Activated B cell treated with CpG ODN at 0.5 μM for 24 hours (primary cell): ENCODE results near the gene ENKD1. TPM values are rescaled to one million over a fixed set of nuclear protein-coding genes. Genes with fewer than 3 reads are reported as not detected.

Experiments used
- ATAC-seq: fragments of 200-7000 bp; cut with Tn5 transposase; one replicate; pipeline ENCODE4 v1.10.0; 2021; ENCODE audit warnings: low read depth, mild to moderate bottlenecking, moderate library complexity
- CTCF ChIA-PET: fragments of 350-600 bp; sonication (Branson Sonifier 250); formaldehyde crosslinking; loops from one replicate; lab custom pipeline; 2021; ENCODE audit warnings: antibody characterized with exemption; lab: Charles Lee
- POLR2A ChIA-PET: fragments of 350-600 bp; sonication (Branson Sonifier 250); formaldehyde crosslinking; loops from one replicate; lab custom pipeline; 2021; ENCODE audit warnings: antibody characterized with exemption; lab: Charles Lee
- DNase-seq: peaks from one replicate; pipeline ENCODE4 v3.0.0; 2022
- H3K27ac Mint-ChIP-seq: one replicate; pipeline ENCODE4 v1.8.0; 2020; ENCODE audit warnings: mixed read lengths
- H3K27me3 Mint-ChIP-seq: one replicate; pipeline ENCODE4 v1.8.0; 2021; ENCODE audit warnings: mixed read lengths
- H3K36me3 Mint-ChIP-seq: one replicate; pipeline ENCODE4 v1.8.0; 2021; ENCODE audit warnings: low read depth, mixed read lengths
- H3K4me1 Mint-ChIP-seq: one replicate; pipeline ENCODE4 v1.8.0; 2021; ENCODE audit warnings: mixed read lengths
- H3K4me3 Mint-ChIP-seq: one replicate; pipeline ENCODE4 v1.8.0; 2020; ENCODE audit warnings: mild to moderate bottlenecking, mixed read lengths
- H3K9me3 Mint-ChIP-seq: one replicate; pipeline ENCODE4 v1.8.0; 2020; ENCODE audit warnings: mixed read lengths
- intact Hi-C: fragments of 100-400 bp; cut with micrococcal nuclease; formaldehyde crosslinking; loops from one replicate; pipeline ENCODE4 v1.15.1; 2024
- total RNA-seq: library from RNA; stranded (reverse); gene quantifications from 2 replicates; pipeline ENCODE4 v1.2.3, GENCODE V29; 2022
- TF ChIP-seq, protein P1 (sequence below): fragments of 200-600 bp; IDR thresholded peaks from one replicate; pipeline ENCODE4 v1.8.0; 2022; ENCODE audit warnings: antibody characterized with exemption, mild to moderate bottlenecking

Gene ENKD1
- total RNA-seq, 1 donor from 2014 or later: 8.9 TPM

DNA sequence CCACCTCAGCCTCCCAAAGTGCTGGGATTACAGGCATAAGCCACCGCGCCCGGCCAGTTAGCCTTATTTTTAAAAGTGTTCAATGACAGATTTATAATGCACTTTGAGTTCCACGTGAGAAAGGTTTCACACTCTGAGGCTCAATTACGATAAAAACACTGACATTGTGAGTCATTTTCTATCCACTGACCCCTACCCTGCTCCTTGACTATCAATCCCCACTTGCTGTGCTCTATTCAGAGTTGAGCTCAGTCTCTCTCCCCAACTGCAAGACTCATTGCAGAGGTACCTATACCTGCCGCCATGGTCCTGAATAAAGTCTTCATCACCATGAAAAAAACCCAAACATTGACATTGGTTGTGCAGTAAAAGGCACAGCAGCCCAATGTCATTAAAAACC lies 44.1 kb upstream of the ENKD1 start:
- Mint-ChIP-seq H3K9me3 (no peaks in the 10 kb centered on the region), H3K27me3 (no peaks in the 10 kb centered on the region), H3K36me3 (peaks cover 5% of the 10 kb centered on the region), H3K27ac (no peak overlapping the region), H3K4me1 (peaks cover 3% of the 10 kb centered on the region), H3K4me3 (no peak overlapping the region)
- TF ChIP-seq, protein P1, sequence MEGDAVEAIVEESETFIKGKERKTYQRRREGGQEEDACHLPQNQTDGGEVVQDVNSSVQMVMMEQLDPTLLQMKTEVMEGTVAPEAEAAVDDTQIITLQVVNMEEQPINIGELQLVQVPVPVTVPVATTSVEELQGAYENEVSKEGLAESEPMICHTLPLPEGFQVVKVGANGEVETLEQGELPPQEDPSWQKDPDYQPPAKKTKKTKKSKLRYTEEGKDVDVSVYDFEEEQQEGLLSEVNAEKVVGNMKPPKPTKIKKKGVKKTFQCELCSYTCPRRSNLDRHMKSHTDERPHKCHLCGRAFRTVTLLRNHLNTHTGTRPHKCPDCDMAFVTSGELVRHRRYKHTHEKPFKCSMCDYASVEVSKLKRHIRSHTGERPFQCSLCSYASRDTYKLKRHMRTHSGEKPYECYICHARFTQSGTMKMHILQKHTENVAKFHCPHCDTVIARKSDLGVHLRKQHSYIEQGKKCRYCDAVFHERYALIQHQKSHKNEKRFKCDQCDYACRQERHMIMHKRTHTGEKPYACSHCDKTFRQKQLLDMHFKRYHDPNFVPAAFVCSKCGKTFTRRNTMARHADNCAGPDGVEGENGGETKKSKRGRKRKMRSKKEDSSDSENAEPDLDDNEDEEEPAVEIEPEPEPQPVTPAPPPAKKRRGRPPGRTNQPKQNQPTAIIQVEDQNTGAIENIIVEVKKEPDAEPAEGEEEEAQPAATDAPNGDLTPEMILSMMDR: no peak
- intact Hi-C loops: no loop called here
- POLR2A ChIA-PET: interaction anchor here (1.4 kb wide), 1 partner anchor 9 kb away, joined by 4 read pairs; the partner anchor contains the start of gene GFOD2
- no peak for DNase-seq
- CTCF ChIA-PET: no interaction called here
- no peak for ATAC-seq

GRCh38 chr16:67709050-67709449 lies 42.5 kb upstream of the ENKD1 start:
- Mint-ChIP-seq H3K4me3 (no peak overlapping the region), H3K4me1 (peaks cover 3% of the 10 kb centered on the region), H3K36me3 (peaks cover 5% of the 10 kb centered on the region), H3K27ac (no peak overlapping the region), H3K9me3 (no peaks in the 10 kb centered on the region), H3K27me3 (no peaks in the 10 kb centered on the region)
- TF ChIP-seq, protein P1: no peak
- CTCF ChIA-PET: no interaction called here
- ATAC-seq (no peak), DNase-seq (no peak)
- intact Hi-C loops: no loop called here
- POLR2A ChIA-PET: no interaction called here

DNA sequence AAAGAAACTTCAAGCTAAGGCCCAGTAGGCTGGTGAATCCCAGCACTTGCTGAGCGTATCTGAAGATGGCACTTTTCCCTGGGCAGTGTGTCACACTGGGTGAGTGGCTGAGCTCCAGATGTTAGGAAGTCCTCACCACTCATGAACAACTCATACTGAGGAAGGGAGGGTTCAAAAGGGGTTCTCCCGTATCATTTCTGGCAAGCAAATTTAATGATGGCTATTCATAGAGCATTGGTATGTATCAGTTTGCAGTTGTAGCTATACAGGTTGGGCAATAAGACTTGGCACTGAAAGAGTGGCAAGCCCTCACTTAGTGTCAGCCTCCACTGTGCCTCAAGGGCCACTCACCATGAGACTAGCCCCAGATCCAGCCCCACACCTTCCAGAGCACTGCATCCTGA lies 41.8 kb upstream of the ENKD1 start:
- H3K27ac Mint-ChIP-seq: no peak overlapping the region

GRCh38 chr16:67707790-67708189 lies 41.2 kb upstream of the ENKD1 start:
- DNase-seq: no peak
- ChIA-PET POLR2A (no interaction called here), CTCF (no interaction called here)
- no peaks in the 10 kb centered on the region for H3K27me3 Mint-ChIP-seq
- no peak overlapping the region for H3K4me3 Mint-ChIP-seq
- peaks cover 5% of the 10 kb centered on the region for H3K36me3 Mint-ChIP-seq
- H3K9me3 Mint-ChIP-seq: no peaks in the 10 kb centered on the region
- intact Hi-C loops: no loop called here
- TF ChIP-seq, protein P1: no peak
- no peaks in the 10 kb centered on the region for H3K4me1 Mint-ChIP-seq
- no peak for ATAC-seq
- no peak overlapping the region for H3K27ac Mint-ChIP-seq

More for the DNA sequence above, 41.8 kb upstream of the ENKD1 start:
- DNase-seq (no peak), ATAC-seq (no peak)
- ChIA-PET POLR2A (no interaction called here), CTCF (no interaction called here)
- intact Hi-C loops: no loop called here
- TF ChIP-seq, protein P1: no peak
- no peak overlapping the region for H3K4me3 Mint-ChIP-seq
- H3K27me3 Mint-ChIP-seq: no peaks in the 10 kb centered on the region
- H3K9me3 Mint-ChIP-seq: no peaks in the 10 kb centered on the region
- peaks cover 5% of the 10 kb centered on the region for H3K36me3 Mint-ChIP-seq
- no peaks in the 10 kb centered on the region for H3K4me1 Mint-ChIP-seq

- TF ChIP-seq, protein P1: no peak
- H3K27me3 Mint-ChIP-seq: no peaks in the 10 kb centered on the region
- H3K27ac Mint-ChIP-seq: no peak overlapping the region
- ChIA-PET POLR2A (no interaction called here), CTCF (no interaction called here)
- no peak overlapping the region for H3K4me3 Mint-ChIP-seq
- intact Hi-C loops: no loop called here
- no peak for ATAC-seq
- H3K36me3 Mint-ChIP-seq: peaks cover 5% of the 10 kb centered on the region
- no peak for DNase-seq
- H3K9me3 Mint-ChIP-seq: no peaks in the 10 kb centered on the region
- H3K4me1 Mint-ChIP-seq: no peaks in the 10 kb centered on the region
Observed at GRCh38 chr16:67707210-67707609, 40.7 kb upstream of the ENKD1 start.
